ENCODE measurements around the gene NEDD1. TPM values are rescaled to one million over a fixed set of nuclear protein-coding genes. Genes with fewer than 3 reads are reported as not detected.

NEDD1 gene
- 32.3 and 41.8 TPM in 2 replicates for total RNA-seq (2013; cell fraction: nucleolus; rRNA removed)
- 27.4 and 29.9 TPM in 2 replicates for total RNA-seq (2014; rRNA removed)
- total RNA-seq (2014; rRNA removed; fragmentation: Illumina TruSeq; extraction: Trizol): 35.1 and 36.2 TPM in 2 replicates
- total RNA-seq (2021): 27.2 and 28.9 TPM in 2 replicates
- polyA plus RNA-seq (2011; ENCODE audit: low read depth): 8.0 TPM
- 52.6 and 66.7 TPM in 2 replicates for polyA plus RNA-seq (2011; rRNA removed)
- polyA plus RNA-seq (2011; cell fraction: cytosol; rRNA removed): 15.8 and 17.3 TPM in 2 replicates
- polyA plus RNA-seq (2011; cell fraction: nucleus; rRNA removed): 15.3 and 16.4 TPM in 2 replicates
- 8.6 and 13.1 TPM in 2 replicates for polyA plus RNA-seq (2012)
- polyA plus RNA-seq (2014; fragmentation: Illumina TruSeq; extraction: Trizol): 30.0 and 34.3 TPM in 2 replicates
- polyA plus RNA-seq (2014; fragmentation: Nextera tagmentation; extraction: Ambion mirVana): 10 to 100 TPM; 18.5 to 21.9 TPM
- 14.1 and 15.9 TPM in 2 replicates for polyA plus RNA-seq (2014; rRNA removed)
- polyA plus RNA-seq (2016; fragmentation: Nextera tagmentation; extraction: Ambion mirVana): 10 to 100 TPM; 35.9 to 36.5 TPM
- polyA minus RNA-seq (2011; rRNA and poly(A)+ RNA removed): 64.4 and 112 TPM in 2 replicates
- 19.9 and 21.5 TPM in 2 replicates for polyA minus RNA-seq (2011; cell fraction: cytosol; rRNA and poly(A)+ RNA removed)
- polyA minus RNA-seq (2011; cell fraction: nucleus; rRNA and poly(A)+ RNA removed): 26.4 and 40.0 TPM in 2 replicates
- percentile 89 among the genes with signal in this experiment for Bru-seq, nascent RNA
- BruChase-seq, experiment 1, labeled RNA remaining after a 6-hour chase: percentile 86 among the genes with signal in this experiment
- BruChase-seq, experiment 2, labeled RNA remaining after a 2-hour chase: percentile 89 among the genes with signal in this experiment
- long read RNA-seq, experiment 1, full-length matches to known transcripts: 8 of 16 reads
- long read RNA-seq, experiment 1, partial matches to known transcripts: 2 of 16 reads
- long read RNA-seq, experiment 1, other reads (novel, unspliced or antisense): 6 of 16 reads
- long read RNA-seq, experiment 2, full-length matches to known transcripts: 37 of 130 reads
- long read RNA-seq, experiment 2, partial matches to known transcripts: 41 of 130 reads
- long read RNA-seq, experiment 2, other reads (novel, unspliced or antisense): 52 of 130 reads

GRCh38 chr12:96906849-96907670 is at the start of gene NEDD1:
NEDD1 (plus strand) TSS chr12:96907257; CDS start chr12:96909760, 2,503 bp downstream.
- Histone ChIP-seq H4K20me1 (ENCODE audit: control insufficient read depth, insufficient read depth) (no peaks in the 10 kb centered on the region), H3K36me3 (ENCODE audit: control insufficient read depth in 2 of 2, insufficient read depth in 2 of 2, low read length in 1 of 2) (no peaks in the 10 kb centered on the region), H3K79me2 (ENCODE audit: control insufficient read depth, insufficient read depth, low read length) (peaks cover 46% of the 10 kb centered on the region), H2AFZ (ENCODE audit: control insufficient read depth, low read depth, low read length) (peak within 1 kb of the TSS; percentile 96), H3K4me2 (ENCODE audit: control insufficient read depth, insufficient read depth) (peak within 1 kb of the TSS; percentile 99), H3K4me1 (ENCODE audit: control insufficient read depth, insufficient read depth, low read length) (peaks cover 14% of the 10 kb centered on the region), H3K4me3 (peak within 1 kb of the TSS; percentile 86), H3K27me3 (replicated peaks in 1 of 2; ENCODE audit: control insufficient read depth in 2 of 2, insufficient read depth in 2 of 2, low read length in 1 of 2) (no peaks in the 10 kb centered on the region), H3K9ac (ENCODE audit: control insufficient read depth, insufficient read depth, low read length) (peak within 1 kb of the TSS; percentile 84), H3K27ac (ENCODE audit: control insufficient read depth, insufficient read depth) (peak within 1 kb of the TSS; percentile 84), H3K9me3 (replicated peaks; ENCODE audit: control insufficient read depth, insufficient read depth, low read length) (no peaks in the 10 kb centered on the region)
- intact Hi-C loops (cut with micrococcal nuclease; ENCODE audit: unreplicated experiment) (loop anchor here (10.0 kb wide), 1 partner anchor 78 kb away; no protein-coding TSS in a partner anchor), in situ Hi-C loops (cut with MboI) (no loop called here)
- RAD21 ChIA-PET (ENCODE audit: unreplicated experiment): interaction anchor here (1.7 kb wide), 1 partner anchor 10 kb away, joined by 5 read pairs; no protein-coding TSS in a partner anchor
- CTCF ChIA-PET: interaction anchor here (0.5 to 1.6 kb wide), 7 partner anchors 10 to 376 kb away, joined by 3 to 4 read pairs (median 3); no protein-coding TSS in a partner anchor
- under 1% methylated on average over 45 of the region's 68 CpGs for WGBS (ENCODE audit: insufficient coverage, insufficient replicate concordance, low lambda C conversion rate, missing lambda C conversion rate)
- FAIRE-seq: no peak
- POLR2A ChIA-PET: interaction anchor here (0.5 to 1.7 kb wide), 6 partner anchors 10 to 1948 kb away, joined by 3 to 6 read pairs (median 3); no protein-coding TSS in a partner anchor
- ATAC-seq: peak; percentile 89
- DNase-seq (ENCODE audit: low read depth, low spot score): no peak
- BruUV-seq (replicated peaks): no TSS peak
- SMC1A ChIA-PET (ENCODE audit: uncharacterized antibody, unreplicated experiment): interaction anchor here (1.0 to 3.6 kb wide), 6 partner anchors 11 to 358 kb away, joined by 3 to 15 read pairs (median 4); no protein-coding TSS in a partner anchor
- 0 out of 2 replicates have a peak, but pooled peaks have one; percentile 36 for TF ChIP-seq SIN3A (IDR thresholded peaks at IDR 0.05; ENCODE audit: low read depth, low read length)
- no peak for TF ChIP-seq MTA2 (IDR thresholded peaks at IDR 0.05; ENCODE audit: low read depth)
- TF ChIP-seq ZNF207 (IDR thresholded peaks at IDR 0.05; ENCODE audit: borderline replicate concordance): 0 out of 2 replicates have a peak, but pooled peaks have one; percentile 52
- 0 out of 2 replicates have a peak, but pooled peaks have one; percentile 49 for TF ChIP-seq JUND (IDR thresholded peaks at IDR 0.05; ENCODE audit: low read depth, low read length)
- no peak for TF ChIP-seq ESRRA (IDR thresholded peaks at IDR 0.05; ENCODE audit: low read length)
- TF ChIP-seq HCFC1 (IDR thresholded peaks at IDR 0.05; ENCODE audit: low read length): peak; percentile 35; the same call in 1 of the 2 replicates
- peak; percentile 8 for TF ChIP-seq RELA (IDR thresholded peaks at IDR 0.05; ENCODE audit: borderline replicate concordance, partially characterized antibody)
- peak; percentile 64; the same call in 1 of the 2 replicates for TF ChIP-seq RUNX3 (IDR thresholded peaks at IDR 0.05; ENCODE audit: low read length)
- TF ChIP-seq EED (IDR thresholded peaks at IDR 0.05; ENCODE audit: low read depth): peak; percentile 32; the same call in 1 of the 2 replicates
- TF ChIP-seq SMARCA5 (IDR thresholded peaks at IDR 0.05): peak; percentile 93
- no peak for TF ChIP-seq FOS (IDR thresholded peaks at IDR 0.05; ENCODE audit: borderline replicate concordance, extremely low read depth, insufficient read length)
- TF ChIP-seq CHD4 (IDR thresholded peaks at IDR 0.05): no peak
- no peak for TF ChIP-seq MEF2B (IDR thresholded peaks at IDR 0.05; ENCODE audit: partially characterized antibody, poor library complexity, severe bottlenecking)
- TF ChIP-seq IRF3 (IDR thresholded peaks at IDR 0.05): no peak
- TF ChIP-seq KDM1A (IDR thresholded peaks at IDR 0.05; ENCODE audit: borderline replicate concordance): no peak
- TF ChIP-seq TCF12 (IDR thresholded peaks at IDR 0.05; ENCODE audit: low read depth, low read length): no peak; the same call in 1 of the 2 replicates
- no peak for TF ChIP-seq ETV6 (conservative IDR thresholded peaks at IDR 0.05 in 1 of 2, IDR thresholded peaks at IDR 0.05 in 1 of 2; ENCODE audit: borderline replicate concordance in 1 of 2, low read depth in 1 of 2)
